Neural cell (in vitro differentiated cells): ENCODE measurements around the gene BET1.

Experiments
- CTCF ChIP-seq: fragments of 450-650 bp; IDR thresholded peaks from 2 replicates; pipeline ENCODE4 v1.5.1; 2014; ENCODE audit warnings: antibody characterized with exemption, mild to moderate bottlenecking, moderate library complexity; ENCODE audit not compliant: poor library complexity, severe bottlenecking
- EP300 ChIP-seq: fragments of 450-650 bp; conservative IDR thresholded peaks from 2 replicates; pipeline ENCODE4 v1.6.1; 2014; ENCODE audit warnings: antibody characterized with exemption, mild to moderate bottlenecking, moderate library complexity; ENCODE audit not compliant: poor library complexity, severe bottlenecking
- EZH2 ChIP-seq: fragments of 200-600, 300-800 bp; shearing (Covaris generic), sonication (generic); IDR thresholded peaks from 2 replicates; pipeline ENCODE4 v1.6.1; 2014; ENCODE audit warnings: antibody characterized with exemption, low read length, borderline replicate concordance, mild to moderate bottlenecking; ENCODE audit not compliant: insufficient read depth, poor library complexity, severe bottlenecking
- MXI1 ChIP-seq: fragments of 450-650 bp; conservative IDR thresholded peaks from 2 replicates; pipeline ENCODE4 v1.6.1; 2014; ENCODE audit warnings: antibody characterized with exemption, mild to moderate bottlenecking; ENCODE audit not compliant: poor library complexity, severe bottlenecking
- POLR2AphosphoS5 ChIP-seq: IDR thresholded peaks from 2 replicates; pipeline ENCODE4 v1.6.1; 2012
- RAD21 ChIP-seq: fragments of 450-650 bp; conservative IDR thresholded peaks from 2 replicates; pipeline ENCODE4 v1.6.1; 2014; ENCODE audit warnings: antibody characterized with exemption, mild to moderate bottlenecking, moderate library complexity
- REST ChIP-seq: IDR thresholded peaks from 2 replicates; pipeline ENCODE4 v1.6.1; 2012; ENCODE audit warnings: borderline replicate concordance
- SMC3 ChIP-seq: fragments of 450-650 bp; conservative IDR thresholded peaks from 2 replicates; pipeline ENCODE4 v1.6.1; 2014; ENCODE audit warnings: antibody characterized with exemption, mild to moderate bottlenecking, moderate library complexity; ENCODE audit not compliant: poor library complexity
- TAF1 ChIP-seq: IDR thresholded peaks from 2 replicates; pipeline ENCODE4 v1.6.1; 2012; ENCODE audit warnings: low read depth

GRCh38 chr7:94028768-94029167 lies 24.6 kb upstream of the BET1 start:
- TF ChIP-seq CTCF, result no peak
- TF ChIP-seq RAD21, result no peak
- no peak for TF ChIP-seq SMC3
- no peak for TF ChIP-seq POLR2AphosphoS5
- TF ChIP-seq EZH2, result no peak
- no peak for TF ChIP-seq EP300
- no peak for TF ChIP-seq REST
- no peak for TF ChIP-seq MXI1
- TF ChIP-seq TAF1, result no peak
